Activated CD4-positive, CD25-positive, alpha-beta regulatory T cell treated with anti-CD3 and anti-CD28 coated beads, Interleukin-2, amount 50 U/mL, for 16 hours (primary cell): ENCODE measurements around the gene DNAH2.

ENCODE experiments used
- DNase-seq: peaks from one replicate; pipeline ENCODE4 v3.0.0-alpha.2; 2020; ENCODE audit warnings: low read depth, low spot score

Gene DNAH2

DNA sequence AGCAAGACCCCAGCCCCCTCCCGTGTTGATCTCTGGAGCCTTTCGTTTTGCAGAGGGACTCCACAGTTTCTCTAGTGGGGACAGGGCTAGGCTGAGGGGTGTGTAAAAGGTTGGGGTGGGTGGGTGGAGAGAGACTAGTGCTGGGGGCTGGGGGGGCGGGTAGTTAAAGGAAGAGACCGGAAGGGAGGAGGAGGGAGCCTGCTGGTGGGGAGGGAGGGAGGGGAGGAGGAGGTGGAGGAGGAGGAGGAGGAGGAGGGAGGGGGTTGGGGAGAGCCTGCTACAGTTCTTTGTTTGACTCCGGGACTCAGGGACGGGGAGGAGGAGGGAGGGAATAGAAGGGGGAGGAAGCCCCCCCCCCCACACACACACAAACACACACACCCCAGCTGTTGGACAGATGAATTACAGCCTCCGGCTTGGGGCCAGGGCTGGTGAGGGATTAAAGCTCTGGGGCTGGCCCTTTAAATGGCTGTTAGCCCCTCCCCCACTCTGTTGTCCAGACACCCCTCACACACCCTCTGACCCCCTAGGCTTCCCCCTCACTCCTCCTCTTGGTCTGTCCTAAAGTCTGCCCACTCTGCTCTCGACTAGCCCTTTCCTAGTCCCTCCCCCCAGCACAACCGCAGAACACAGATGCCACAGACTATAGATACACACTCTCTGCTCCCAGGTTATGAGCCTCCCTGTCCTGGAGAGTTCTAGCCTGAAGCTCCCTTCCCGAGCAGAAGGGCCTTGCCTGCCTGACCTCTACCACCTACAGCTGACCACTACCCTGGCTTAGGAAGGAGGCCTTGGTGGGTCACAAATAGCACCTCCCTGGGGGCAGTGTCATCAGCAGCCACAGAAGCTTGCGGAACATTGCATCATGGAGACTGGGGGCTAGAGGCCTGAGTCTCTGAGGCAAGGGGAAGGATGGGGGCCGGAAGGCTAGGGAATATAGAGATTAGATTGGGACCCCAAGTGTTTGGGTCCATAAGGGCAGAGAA lies 120.8 kb downstream of the DNAH2 start:
- DNase-seq, result no peak

GRCh38 chr17:7839190-7839875 lies 121.8 kb downstream of the DNAH2 start:
- DNase-seq, result no peak

GRCh38 chr17:7839876-7840261 lies 122.3 kb downstream of the DNAH2 start:
- DNase-seq, result no peak

DNA sequence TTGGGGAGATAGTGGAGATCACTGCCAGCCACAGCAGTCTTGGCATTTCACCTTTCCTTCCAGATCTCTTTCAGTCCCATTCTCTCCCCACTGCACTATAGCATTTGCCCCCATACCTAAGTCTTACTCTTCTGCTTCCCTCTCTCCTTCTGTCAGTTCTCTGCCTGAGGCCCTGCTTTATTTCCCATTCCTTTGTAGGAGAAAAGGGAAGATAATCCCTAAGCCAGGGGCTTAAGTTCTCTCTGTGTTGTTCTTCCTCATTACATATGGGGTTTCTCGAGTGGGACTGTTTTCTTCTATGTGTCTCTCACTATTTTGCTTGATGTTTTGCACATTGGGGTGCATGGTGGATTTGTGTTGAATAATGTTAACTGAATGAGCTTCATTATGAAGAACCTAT lies 122.9 kb downstream of the DNAH2 start:
- no peak for DNase-seq

DNA sequence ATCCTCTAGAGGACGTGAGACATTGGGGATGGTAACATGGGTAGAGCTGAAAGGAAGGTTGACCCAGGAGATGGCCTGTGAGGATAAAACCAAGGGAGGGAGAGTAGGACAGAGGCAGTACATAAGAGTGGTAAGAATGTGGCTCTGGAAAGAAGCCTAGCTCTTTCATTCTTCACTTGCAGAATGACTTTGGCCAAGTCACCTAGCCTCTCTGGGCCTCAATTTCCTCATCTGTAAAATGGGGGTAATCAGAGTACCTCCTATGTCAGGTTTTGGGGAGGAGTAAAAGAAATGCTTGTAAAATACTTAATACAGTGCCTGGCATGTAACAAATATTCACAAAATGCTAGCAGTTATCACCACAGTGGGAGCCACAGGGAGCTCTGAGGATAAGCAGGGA lies 123.3 kb downstream of the DNAH2 start:
- DNase-seq, result no peak

GRCh38 chr17:7841396-7841914 lies 123.9 kb downstream of the DNAH2 start:
- peak; percentile 76 for DNase-seq

- peak; percentile 70 for DNase-seq
These were observed 124.4 kb downstream of the DNAH2 start for GRCh38 chr17:7841915-7842379.

GRCh38 chr17:7842380-7843256 lies 125.1 kb downstream of the DNAH2 start:
- DNase-seq, result peak; percentile 91

- DNase-seq, result no peak
These were observed 125.7 kb downstream of the DNAH2 start for GRCh38 chr17:7843257-7843535.

DNA sequence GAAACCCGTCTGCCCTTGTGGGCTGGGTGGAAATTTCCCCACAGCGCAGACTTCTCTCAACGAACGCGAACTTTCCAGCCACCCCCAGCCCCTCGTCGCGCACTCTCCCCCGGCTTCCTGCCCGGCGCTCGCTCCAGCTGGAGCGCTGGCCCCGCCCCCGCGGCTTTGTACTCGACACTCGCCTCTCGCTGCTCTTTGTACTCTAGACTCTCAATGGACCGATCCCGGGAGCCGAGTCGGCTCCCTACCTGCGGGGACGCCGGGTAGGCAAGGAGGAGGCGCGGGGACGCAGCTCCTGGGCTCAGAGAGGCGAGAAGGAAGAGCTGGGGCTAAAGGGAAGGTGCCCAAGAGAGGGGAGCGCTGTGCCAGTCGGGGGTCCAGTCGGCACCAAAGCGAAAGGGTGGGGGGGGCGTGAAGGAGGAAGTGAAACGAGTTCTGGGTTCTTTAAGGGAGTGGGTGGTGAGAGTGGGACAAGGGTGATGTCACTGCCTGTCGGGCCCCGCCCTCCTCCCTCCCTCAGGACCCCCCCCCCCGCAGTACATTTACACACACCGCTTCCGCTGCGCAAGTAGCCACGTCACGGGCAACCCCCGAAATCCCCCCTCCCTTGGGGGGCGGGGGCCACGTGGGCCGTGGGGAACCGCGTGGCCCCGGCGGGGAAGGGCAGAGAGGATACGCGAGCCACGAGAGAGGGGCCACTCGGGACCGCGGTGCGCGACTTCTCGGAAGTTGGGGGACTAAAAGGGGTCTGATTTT lies 126.2 kb downstream of the DNAH2 start:
- peak; percentile 88 for DNase-seq

DNA sequence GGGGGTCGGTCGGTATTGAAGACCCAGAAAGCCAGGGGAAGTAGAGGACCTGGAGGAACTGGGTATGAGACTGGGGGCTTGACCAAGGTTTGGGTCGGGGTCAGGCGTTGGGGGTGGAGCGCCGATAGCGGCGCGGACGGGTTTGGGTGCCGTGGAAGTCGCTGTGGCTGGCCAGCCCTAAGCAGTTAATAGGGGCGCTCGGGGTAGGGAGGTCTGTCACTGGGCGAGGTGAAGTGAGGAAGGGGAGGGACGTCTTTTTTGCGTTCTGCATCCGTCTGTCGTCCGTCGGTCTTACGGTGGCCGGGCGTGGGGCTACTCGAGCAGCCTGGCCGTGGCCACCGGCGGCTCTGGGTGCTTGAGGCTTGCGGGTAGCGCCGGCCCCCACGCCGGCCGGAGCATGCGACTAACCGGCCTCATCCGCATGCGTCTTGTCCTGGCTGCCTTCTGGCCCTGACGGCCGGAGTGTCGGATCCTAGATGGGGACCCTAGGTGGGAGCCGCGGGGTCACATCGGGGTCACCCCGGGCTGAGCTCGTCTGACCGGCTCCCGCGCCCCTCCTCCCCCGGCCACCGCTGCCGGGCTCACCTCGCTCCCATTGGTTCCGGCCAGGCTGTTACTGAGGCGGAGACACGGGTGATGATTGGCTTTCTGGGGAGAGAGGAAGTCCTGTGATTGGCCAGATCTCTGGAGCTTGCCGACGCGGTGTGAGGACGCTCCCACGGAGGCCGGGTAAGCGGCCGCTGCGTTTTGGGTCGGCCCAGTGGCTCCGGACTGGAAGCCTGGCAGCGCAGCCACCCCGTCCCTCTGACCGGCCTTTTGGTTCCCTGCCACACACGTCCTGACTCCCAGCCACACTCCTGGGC lies 127.0 kb downstream of the DNAH2 start:
- peak; percentile 81 for DNase-seq

GRCh38 chr17:7845359-7846062 lies 128.0 kb downstream of the DNAH2 start:
- no peak for DNase-seq

DNA sequence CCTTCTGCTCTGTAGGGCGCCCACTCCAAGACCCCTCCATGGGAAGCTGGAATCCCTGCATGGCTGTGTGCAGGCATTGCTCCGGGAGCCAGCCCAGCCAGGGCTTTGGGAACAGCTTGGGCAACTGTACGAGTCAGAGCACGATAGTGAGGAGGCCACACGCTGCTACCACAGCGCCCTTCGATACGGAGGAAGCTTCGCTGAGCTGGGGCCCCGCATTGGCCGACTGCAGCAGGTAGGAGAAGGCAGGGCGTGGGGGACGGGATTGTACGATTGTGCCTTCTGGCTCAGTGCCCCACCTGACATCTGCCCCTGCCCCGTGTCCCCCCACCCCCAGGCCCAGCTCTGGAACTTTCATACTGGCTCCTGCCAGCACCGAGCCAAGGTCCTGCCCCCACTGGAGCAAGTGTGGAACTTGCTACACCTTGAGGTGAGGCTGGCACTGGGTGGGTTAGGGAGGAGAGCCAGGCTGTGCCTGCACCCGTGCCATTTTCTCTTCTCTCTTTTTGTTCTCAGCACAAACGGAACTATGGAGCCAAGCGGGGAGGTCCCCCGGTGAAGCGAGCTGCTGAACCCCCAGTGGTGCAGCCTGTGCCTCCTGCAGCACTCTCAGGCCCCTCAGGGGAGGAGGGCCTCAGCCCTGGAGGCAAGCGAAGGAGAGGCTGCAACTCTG lies 128.7 kb downstream of the DNAH2 start:
- no peak for DNase-seq

DNA sequence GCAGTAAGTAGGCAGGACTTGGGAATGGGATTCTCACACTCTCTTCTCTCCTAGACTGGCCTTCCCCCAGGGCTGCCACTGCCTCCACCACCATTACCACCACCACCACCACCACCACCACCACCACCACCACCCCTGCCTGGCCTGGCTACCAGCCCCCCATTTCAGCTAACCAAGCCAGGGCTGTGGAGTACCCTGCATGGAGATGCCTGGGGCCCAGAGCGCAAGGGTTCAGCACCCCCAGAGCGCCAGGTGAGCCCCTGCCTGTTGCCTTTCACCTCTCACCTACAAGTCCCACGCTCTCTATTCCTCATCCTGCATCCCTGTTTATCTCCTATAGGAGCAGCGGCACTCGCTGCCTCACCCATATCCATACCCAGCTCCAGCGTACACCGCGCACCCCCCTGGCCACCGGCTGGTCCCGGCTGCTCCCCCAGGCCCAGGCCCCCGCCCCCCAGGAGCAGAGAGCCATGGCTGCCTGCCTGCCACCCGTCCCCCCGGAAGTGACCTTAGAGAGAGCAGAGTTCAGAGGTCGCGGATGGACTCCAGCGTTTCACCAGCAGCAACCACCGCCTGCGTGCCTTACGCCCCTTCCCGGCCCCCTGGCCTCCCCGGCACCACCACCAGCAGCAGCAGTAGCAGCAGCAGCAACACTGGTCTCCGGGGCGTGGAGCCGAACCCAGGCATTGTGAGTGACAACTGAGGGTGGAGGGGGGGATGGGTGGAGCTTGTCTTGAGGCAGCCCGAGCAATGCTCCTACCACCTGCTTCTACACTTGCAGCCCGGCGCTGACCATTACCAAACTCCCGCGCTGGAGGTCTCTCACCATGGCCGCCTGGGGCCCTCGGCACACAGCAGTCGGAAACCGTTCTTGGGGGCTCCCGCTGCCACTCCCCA lies 129.5 kb downstream of the DNAH2 start:
- DNase-seq, result no peak

DNA sequence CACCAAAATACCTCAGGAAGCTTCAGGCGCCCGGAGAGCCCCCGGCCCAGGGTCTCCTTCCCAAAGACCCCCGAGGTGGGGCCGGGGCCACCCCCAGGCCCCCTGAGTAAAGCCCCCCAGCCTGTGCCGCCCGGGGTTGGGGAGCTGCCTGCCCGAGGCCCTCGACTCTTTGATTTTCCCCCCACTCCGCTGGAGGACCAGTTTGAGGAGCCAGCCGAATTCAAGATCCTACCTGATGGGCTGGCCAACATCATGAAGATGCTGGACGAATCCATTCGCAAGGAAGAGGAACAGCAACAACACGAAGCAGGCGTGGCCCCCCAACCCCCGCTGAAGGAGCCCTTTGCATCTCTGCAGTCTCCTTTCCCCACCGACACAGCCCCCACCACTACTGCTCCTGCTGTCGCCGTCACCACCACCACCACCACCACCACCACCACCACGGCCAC lies 130.6 kb downstream of the DNAH2 start:
- DNase-seq, result no peak

GRCh38 chr17:7848739-7849129 lies 131.2 kb downstream of the DNAH2 start:
- DNase-seq, result no peak

GRCh38 chr17:7849130-7849750 lies 131.7 kb downstream of the DNAH2 start:
- DNase-seq, result no peak
